ENCODE data around the gene STIMATE.

The STIMATE gene

DNA sequence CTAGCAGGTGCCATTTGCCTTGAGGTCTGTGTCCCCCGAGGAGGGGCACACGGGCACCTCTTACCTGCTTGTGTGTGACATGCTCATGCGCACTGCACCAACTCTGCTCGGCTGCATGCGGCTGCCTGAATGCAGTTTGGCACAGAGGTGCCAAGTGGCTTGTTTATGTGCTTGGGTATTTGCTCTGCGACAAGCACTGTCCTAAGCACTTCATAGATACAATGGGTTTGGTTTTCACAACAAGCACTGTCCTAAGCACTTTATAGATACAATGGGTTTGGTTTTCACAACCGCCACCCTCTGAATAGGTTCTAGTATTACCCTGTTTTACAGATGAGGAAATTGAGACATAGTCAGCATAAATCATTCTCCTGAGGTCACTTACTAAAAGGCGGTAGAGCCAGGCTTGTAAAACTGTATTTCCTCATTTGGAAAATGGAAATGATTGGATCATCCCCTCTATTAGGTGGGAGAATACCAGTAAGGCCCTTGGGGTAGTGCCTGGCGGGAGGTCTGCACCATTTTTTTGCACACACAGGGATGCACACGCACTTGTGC is 67.4 kb downstream of the STIMATE start:
- no peaks in the 10 kb centered on the region for H3K9me3 ChIP-seq (ENCODE audit: low read length)
- H3K4me1 ChIP-seq (ENCODE audit: insufficient read depth, low read length) = peaks cover 13% of the 10 kb centered on the region
- H3K36me3 ChIP-seq (ENCODE audit: insufficient read depth, low read length) = no peaks in the 10 kb centered on the region
- no peaks in the 10 kb centered on the region for H3K27me3 ChIP-seq (ENCODE audit: insufficient read depth, low read length)
- no peak overlapping the region for H2AFZ ChIP-seq (ENCODE audit: low read depth, low read length)
- no peak overlapping the region for H3K4me3 ChIP-seq (ENCODE audit: low read length)

DNA sequence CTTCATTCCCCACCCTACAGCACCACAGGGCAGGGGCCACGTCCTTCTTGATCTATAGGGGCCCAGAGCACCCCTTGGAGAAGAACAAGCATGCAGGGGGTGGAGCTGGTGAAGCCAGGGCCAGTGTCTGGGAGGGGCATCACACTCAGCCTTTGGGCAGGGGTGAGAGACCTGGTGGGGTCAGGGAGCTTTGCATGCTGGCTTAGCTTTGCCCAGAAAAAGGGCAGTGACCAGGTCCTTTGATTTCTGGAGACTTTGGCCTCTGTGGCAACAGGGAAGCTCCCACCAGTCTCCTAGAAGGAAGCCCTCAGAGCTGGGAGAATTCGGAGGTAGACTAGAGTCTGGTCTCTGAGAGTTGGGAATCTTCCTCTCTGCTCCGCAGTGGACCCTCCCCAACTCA is 67.9 kb downstream of the STIMATE start:
- Histone ChIP-seq H3K4me1 (ENCODE audit: insufficient read depth, low read length) (peaks cover 8% of the 10 kb centered on the region), H3K27me3 (ENCODE audit: insufficient read depth, low read length) (no peaks in the 10 kb centered on the region), H3K36me3 (ENCODE audit: insufficient read depth, low read length) (no peaks in the 10 kb centered on the region), H3K9me3 (ENCODE audit: low read length) (no peaks in the 10 kb centered on the region), H2AFZ (ENCODE audit: low read depth, low read length) (no peak overlapping the region), H3K4me3 (ENCODE audit: low read length) (no peak overlapping the region)

DNA sequence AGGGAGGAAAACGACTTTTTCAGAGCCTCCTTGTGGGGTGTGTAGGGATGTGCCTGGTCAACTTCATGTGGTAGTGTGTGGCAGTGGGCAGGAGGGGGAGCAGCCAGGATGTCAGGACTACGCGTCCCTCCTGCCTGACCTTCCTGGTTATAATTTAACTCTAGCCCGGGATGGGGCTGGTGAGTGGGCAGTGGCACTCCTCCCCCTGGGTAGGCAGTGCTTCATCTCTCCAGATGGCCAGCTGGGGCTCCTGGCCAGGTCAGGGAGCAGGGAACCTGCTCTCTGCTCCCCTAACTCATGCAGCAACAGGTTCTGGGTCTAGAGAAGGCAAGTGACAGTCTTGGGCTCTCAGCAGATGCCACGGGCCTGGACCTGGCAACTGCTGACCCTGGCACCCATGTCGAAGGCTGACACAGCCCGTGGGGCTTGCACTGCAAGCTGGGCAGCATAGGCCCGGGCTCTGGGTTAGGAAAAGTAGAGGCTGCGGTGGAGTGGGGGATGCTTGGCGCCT is 69.4 kb downstream of the STIMATE start:
- no peaks in the 10 kb centered on the region for H3K9me3 ChIP-seq (ENCODE audit: low read length)
- no peaks in the 10 kb centered on the region for H3K27me3 ChIP-seq (ENCODE audit: insufficient read depth, low read length)
- H3K4me1 ChIP-seq (ENCODE audit: insufficient read depth, low read length) = no peaks in the 10 kb centered on the region
- H3K36me3 ChIP-seq (ENCODE audit: insufficient read depth, low read length) = no peaks in the 10 kb centered on the region
- no peak overlapping the region for H2AFZ ChIP-seq (ENCODE audit: low read depth, low read length)
- H3K4me3 ChIP-seq (ENCODE audit: low read length) = no peak overlapping the region

DNA sequence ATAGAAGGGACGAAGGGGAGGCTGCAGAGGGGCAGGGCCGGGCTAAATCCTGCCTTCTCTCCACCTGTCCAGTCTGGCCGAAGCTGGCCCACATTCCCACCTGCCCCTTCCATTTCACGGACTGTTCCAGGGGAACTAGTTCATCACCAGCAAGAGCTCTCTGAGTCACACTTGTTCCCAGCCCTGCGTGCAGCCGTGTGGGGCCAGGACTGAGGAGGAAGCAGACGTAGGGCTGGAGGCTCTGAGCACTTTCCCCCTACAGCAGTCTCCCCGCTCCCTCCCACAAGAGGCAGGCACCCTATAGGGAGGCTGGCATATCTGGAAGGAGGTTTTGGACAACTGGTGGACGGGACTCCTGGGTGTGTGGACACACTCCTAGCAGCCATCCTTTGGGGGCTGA is 69.9 kb downstream of the STIMATE start:
- no peaks in the 10 kb centered on the region for H3K9me3 ChIP-seq (ENCODE audit: low read length)
- no peaks in the 10 kb centered on the region for H3K4me1 ChIP-seq (ENCODE audit: insufficient read depth, low read length)
- no peaks in the 10 kb centered on the region for H3K27me3 ChIP-seq (ENCODE audit: insufficient read depth, low read length)
- H2AFZ ChIP-seq (ENCODE audit: low read depth, low read length) = no peak overlapping the region
- no peaks in the 10 kb centered on the region for H3K36me3 ChIP-seq (ENCODE audit: insufficient read depth, low read length)
- H3K4me3 ChIP-seq (ENCODE audit: low read length) = no peak overlapping the region

DNA sequence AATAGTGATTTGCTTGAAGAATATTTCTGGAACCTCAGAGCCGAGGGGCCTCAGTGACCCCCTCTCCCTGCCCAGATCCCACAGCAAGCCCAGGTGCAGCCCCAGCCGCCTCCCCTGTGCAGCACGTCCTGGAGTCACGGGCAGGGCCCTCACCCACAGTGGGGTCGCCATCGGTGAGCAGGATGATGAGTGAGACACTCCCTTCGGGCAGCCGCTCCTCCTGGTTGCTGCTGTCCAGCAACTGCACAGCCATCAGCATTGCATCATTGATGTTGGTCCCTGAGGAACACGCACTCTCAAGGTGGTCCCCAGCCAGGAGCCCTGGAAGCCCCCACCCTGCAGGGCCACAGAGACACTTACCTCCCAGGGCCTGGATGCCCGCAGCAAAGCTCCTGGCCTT is 73.3 kb downstream of the STIMATE start:
- Histone ChIP-seq H2AFZ (ENCODE audit: low read depth, low read length) (no peak overlapping the region), H3K27me3 (ENCODE audit: insufficient read depth, low read length) (no peaks in the 10 kb centered on the region), H3K9me3 (ENCODE audit: low read length) (no peaks in the 10 kb centered on the region), H3K4me3 (ENCODE audit: low read length) (no peak overlapping the region), H3K36me3 (ENCODE audit: insufficient read depth, low read length) (no peaks in the 10 kb centered on the region), H3K4me1 (ENCODE audit: insufficient read depth, low read length) (no peaks in the 10 kb centered on the region)

DNA sequence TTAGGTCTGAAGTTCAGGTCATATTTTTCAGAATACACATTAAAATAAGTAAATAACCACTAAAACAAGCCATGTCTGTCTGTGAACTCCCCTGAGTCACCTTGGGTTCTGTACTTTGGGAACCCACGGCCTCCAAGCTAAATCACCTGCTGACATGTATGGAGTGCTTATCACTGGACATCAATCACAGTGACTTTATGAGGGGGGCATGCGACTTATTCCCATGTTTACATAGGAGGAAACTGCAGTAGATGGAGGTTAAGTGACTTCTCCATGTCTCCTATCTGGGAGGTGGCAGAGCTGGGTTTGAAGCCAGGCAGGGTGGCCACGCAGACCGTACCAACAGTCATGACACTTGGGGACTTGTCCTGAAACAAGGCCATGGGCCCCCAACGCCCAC is 75.0 kb downstream of the STIMATE start:
- Histone ChIP-seq H3K9me3 (ENCODE audit: low read length) (no peaks in the 10 kb centered on the region), H3K36me3 (ENCODE audit: insufficient read depth, low read length) (no peaks in the 10 kb centered on the region), H3K27me3 (ENCODE audit: insufficient read depth, low read length) (no peaks in the 10 kb centered on the region), H3K4me1 (ENCODE audit: insufficient read depth, low read length) (no peaks in the 10 kb centered on the region), H2AFZ (ENCODE audit: low read depth, low read length) (no peak overlapping the region), H3K4me3 (ENCODE audit: low read length) (no peak overlapping the region)

DNA sequence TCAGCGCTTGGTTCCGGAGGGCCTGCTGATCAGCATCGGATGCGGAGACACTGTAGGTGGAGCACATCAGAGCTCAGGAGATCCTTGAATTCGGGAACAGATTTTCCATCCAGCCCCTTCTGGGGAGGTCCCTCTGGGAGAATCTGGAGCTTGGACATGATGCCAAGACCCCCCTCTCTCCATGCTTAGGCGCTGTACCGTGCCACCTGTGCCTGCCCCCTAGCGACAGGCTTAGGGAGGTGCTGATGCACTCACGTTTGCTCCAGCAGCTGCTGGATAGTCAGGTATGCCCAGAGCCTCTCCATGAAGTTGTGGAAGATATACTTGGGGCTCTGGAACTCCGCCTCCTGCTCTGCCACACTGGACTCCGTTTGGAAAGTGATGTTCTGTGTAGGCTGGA is 76.6 kb downstream of the STIMATE start:
- Histone ChIP-seq H3K4me1 (ENCODE audit: insufficient read depth, low read length) (peaks cover 3% of the 10 kb centered on the region), H3K4me3 (ENCODE audit: low read length) (no peak overlapping the region), H3K9me3 (ENCODE audit: low read length) (no peaks in the 10 kb centered on the region), H3K36me3 (ENCODE audit: insufficient read depth, low read length) (no peaks in the 10 kb centered on the region), H3K27me3 (ENCODE audit: insufficient read depth, low read length) (no peaks in the 10 kb centered on the region), H2AFZ (ENCODE audit: low read depth, low read length) (no peak overlapping the region)

DNA sequence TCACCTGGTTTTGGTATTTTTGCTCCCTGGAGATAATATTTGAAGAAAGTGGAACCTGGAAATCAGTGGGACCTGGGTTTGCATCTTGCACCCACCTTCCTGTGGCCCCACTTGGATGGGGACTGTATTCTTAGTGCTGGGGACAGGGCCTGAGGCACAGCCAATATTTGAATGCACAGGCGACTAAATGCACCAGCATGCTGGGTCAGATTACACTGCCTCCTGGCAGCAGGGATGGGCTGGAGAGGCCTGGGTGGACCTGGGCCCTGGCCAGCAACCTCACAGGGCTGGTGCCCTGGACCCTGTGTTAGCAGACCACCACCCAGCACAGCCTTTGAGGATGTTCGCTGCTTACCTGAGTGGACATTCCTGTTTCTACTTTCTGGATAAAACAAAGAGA is 77.4 kb downstream of the STIMATE start:
- Histone ChIP-seq H2AFZ (ENCODE audit: low read depth, low read length) (no peak overlapping the region), H3K27me3 (ENCODE audit: insufficient read depth, low read length) (no peaks in the 10 kb centered on the region), H3K9me3 (ENCODE audit: low read length) (no peaks in the 10 kb centered on the region), H3K36me3 (ENCODE audit: insufficient read depth, low read length) (no peaks in the 10 kb centered on the region), H3K4me3 (ENCODE audit: low read length) (no peak overlapping the region), H3K4me1 (ENCODE audit: insufficient read depth, low read length) (peaks cover 3% of the 10 kb centered on the region)

DNA sequence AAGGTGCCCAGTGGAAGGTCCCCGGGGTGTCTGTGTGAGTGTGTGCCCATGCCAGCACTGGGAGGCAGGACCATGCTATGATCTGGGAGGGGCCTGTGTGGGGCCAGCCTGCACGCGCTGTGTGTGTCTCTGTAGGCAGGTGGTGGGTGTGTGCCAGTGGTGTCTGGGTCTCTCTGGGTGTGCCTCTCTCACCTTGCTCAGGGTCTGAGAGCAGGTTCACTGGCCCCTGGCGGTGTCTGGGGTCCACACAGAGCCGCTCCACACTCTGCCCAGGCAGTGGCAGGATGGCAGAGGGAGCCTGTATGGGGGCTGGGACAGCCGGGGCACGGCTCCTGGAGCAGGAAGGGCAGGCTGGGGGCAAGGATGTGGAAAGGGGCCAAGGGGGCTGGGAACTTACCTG is 79.5 kb downstream of the STIMATE start:
- no peaks in the 10 kb centered on the region for H3K9me3 ChIP-seq (ENCODE audit: low read length)
- H3K4me3 ChIP-seq (ENCODE audit: low read length) = no peak overlapping the region
- H2AFZ ChIP-seq (ENCODE audit: low read depth, low read length) = no peak overlapping the region
- H3K4me1 ChIP-seq (ENCODE audit: insufficient read depth, low read length) = peaks cover 3% of the 10 kb centered on the region
- H3K27me3 ChIP-seq (ENCODE audit: insufficient read depth, low read length) = no peaks in the 10 kb centered on the region
- H3K36me3 ChIP-seq (ENCODE audit: insufficient read depth, low read length) = no peaks in the 10 kb centered on the region

DNA sequence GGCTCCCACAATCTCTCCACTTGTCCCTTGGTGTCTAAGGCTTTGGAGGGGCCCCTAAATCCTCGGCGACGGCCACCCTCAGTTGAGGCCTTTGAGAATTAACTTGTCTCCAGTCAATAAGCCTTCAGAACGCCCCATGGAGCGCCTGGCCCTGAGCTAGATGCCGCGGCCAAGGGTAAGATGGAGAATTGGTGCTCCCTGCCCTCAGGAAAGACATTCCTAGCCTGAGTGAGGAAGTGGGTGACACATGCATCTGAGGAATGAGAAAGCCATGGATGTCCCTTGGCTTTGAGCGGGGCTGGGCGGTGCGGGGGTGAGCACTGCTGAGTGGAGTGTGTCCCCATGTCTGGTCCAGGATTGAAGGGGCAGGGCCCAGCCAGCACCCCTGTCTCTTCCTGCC is 80.1 kb downstream of the STIMATE start:
- H3K4me3 ChIP-seq (ENCODE audit: low read length) = no peak overlapping the region

DNA sequence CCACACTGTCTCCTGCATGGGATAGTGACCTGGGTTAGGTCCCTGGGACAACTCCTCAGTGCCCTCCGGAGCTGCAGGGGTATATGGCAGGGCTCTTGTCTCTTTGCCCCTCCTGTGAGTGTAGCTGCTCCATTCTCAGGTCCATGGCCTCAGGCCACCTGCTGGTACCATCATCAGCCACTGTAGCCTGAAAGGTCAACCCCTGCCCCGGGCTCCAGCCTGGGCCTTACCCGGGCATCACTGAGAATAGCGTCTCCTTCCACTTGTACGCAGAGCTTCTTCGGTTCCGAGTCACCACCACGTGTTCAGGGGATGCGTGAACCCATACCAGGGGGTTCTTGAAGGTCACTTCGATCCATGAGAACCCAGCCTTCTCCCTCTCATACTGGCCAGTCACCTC is 80.7 kb downstream of the STIMATE start:
- no peak overlapping the region for H2AFZ ChIP-seq (ENCODE audit: low read depth, low read length)
- peaks cover 3% of the 10 kb centered on the region for H3K4me1 ChIP-seq (ENCODE audit: insufficient read depth, low read length)
- no peaks in the 10 kb centered on the region for H3K9me3 ChIP-seq (ENCODE audit: low read length)
- H3K27me3 ChIP-seq (ENCODE audit: insufficient read depth, low read length) = no peaks in the 10 kb centered on the region
- no peaks in the 10 kb centered on the region for H3K36me3 ChIP-seq (ENCODE audit: insufficient read depth, low read length)
- H3K4me3 ChIP-seq (ENCODE audit: low read length) = no peak overlapping the region

More for the DNA sequence above, 80.1 kb downstream of the STIMATE start:
- H3K36me3 ChIP-seq (ENCODE audit: insufficient read depth, low read length) = no peaks in the 10 kb centered on the region
- no peak overlapping the region for H2AFZ ChIP-seq (ENCODE audit: low read depth, low read length)
- H3K4me1 ChIP-seq (ENCODE audit: insufficient read depth, low read length) = peaks cover 3% of the 10 kb centered on the region
- H3K27me3 ChIP-seq (ENCODE audit: insufficient read depth, low read length) = no peaks in the 10 kb centered on the region
- no peaks in the 10 kb centered on the region for H3K9me3 ChIP-seq (ENCODE audit: low read length)

DNA sequence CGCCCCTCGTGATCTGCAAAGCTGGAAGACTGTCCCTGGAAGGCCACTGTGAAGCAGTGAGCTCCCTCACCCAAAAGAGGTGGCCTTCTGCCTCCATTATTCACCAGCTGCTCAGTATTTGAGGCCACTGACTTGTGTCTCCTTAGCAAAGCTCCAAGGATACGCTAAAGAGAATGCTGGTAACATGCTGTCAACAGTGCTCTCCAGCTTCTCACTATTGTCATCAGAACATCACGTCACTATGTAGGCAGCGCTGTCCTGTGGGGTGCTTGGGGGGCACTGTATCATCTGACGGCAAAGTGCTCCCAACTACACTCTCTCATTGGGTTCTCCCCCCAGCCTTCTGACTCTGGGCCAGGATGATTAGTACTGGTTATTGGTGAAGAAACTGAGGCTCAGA is 81.1 kb downstream of the STIMATE start:
- no peaks in the 10 kb centered on the region for H3K27me3 ChIP-seq (ENCODE audit: insufficient read depth, low read length)
- no peak overlapping the region for H3K4me3 ChIP-seq (ENCODE audit: low read length)
- peaks cover 3% of the 10 kb centered on the region for H3K4me1 ChIP-seq (ENCODE audit: insufficient read depth, low read length)
- H3K9me3 ChIP-seq (ENCODE audit: low read length) = no peaks in the 10 kb centered on the region
- no peaks in the 10 kb centered on the region for H3K36me3 ChIP-seq (ENCODE audit: insufficient read depth, low read length)
- no peak overlapping the region for H2AFZ ChIP-seq (ENCODE audit: low read depth, low read length)

DNA sequence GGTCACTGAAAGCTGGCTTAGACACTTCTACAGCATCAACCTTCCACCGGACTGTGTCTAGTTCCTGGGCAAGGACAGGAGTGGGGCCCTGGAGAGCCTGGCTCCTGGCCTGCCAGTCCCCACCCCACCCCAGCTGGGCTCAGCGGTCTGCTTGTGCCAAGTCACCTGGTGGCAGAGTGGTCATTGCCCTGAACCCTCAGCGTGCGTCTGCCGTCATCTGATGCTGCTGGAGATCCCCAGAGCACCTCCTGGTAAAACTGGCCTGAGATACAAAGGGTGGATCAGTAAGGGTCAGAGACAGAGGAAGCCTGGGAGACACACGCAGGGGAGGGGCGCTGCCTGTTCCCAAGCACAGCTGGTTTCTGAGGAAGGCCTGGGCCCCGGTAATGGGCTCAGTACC is 83.5 kb downstream of the STIMATE start:
- Histone ChIP-seq H3K9me3 (ENCODE audit: low read length) (no peaks in the 10 kb centered on the region), H2AFZ (ENCODE audit: low read depth, low read length) (no peak overlapping the region), H3K36me3 (ENCODE audit: insufficient read depth, low read length) (no peaks in the 10 kb centered on the region), H3K4me3 (ENCODE audit: low read length) (no peak overlapping the region), H3K4me1 (ENCODE audit: insufficient read depth, low read length) (peaks cover 3% of the 10 kb centered on the region), H3K27me3 (ENCODE audit: insufficient read depth, low read length) (no peaks in the 10 kb centered on the region)

DNA sequence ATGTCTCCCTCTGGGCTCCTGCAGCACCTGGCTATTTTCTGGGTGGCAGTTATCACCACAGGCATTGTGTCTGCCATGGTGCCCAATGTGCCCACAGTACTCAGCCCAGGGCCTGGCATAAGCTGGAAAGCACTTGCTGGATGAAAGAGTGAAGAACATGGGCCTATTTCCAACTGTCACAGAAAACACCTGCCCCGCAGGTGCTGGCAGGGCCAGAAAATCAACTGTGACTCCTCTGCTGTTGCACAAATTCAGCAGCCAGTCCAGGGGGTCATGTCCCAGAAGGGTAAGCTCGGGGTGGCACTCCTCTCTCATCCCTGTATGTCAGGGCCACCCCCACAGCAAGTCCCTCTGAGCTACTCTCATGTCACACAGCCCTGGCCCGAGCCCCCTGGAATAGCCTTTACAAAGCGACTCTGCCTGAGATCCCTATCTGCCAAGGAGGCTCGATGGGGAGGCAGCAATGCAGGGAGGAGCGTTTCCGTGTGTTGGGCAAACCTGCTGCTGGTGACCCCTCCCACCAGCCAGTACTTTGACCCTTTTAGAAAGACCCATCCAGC is 85.8 kb downstream of the STIMATE start:
- Histone ChIP-seq H3K4me1 (ENCODE audit: insufficient read depth, low read length) (peaks cover 3% of the 10 kb centered on the region), H3K4me3 (ENCODE audit: low read length) (no peak overlapping the region), H2AFZ (ENCODE audit: low read depth, low read length) (no peak overlapping the region), H3K9me3 (ENCODE audit: low read length) (no peaks in the 10 kb centered on the region), H3K36me3 (ENCODE audit: insufficient read depth, low read length) (no peaks in the 10 kb centered on the region), H3K27me3 (ENCODE audit: insufficient read depth, low read length) (no peaks in the 10 kb centered on the region)
